ENCODE results near the gene GPR107.

Gene GPR107

DNA sequence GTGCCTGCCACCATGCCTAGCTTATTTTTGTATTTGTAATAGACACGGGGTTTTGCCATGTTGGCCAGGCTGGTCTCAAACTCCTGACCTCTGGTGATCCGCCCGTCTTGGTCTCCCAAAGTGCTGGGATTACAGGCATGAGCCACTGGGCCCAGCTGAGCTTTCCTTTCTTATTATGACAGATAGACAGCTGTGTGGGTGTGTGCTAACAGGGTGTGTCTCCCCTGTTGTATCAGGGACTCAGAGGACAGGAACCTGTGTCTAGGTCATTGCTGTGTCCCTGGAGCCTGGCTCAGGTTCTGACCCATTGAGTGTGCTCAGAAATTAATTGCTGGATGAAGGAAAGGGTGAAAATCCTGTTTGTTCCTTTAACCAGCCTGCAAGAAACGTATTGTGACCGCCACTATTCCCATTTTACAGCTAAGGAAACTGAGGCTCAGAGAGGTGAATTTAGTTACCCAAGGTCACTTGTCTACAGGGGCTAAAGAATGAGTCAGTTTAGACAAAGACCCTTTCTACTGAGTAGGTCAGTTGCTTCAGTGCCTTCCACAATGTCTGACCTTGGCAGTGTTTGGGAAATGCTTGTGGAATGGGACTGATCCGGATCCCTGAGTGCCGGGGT is 135.3 kb downstream of the GPR107 start:
- no peak for DNase-seq
